Endothelial cell of umbilical vein (primary cell): ENCODE measurements around the gene NKX1-1. TPM values are rescaled to one million over a fixed set of nuclear protein-coding genes. Genes with fewer than 3 reads are reported as not detected.

Source experiments
- BruUV-seq: library from RNA; stranded (reverse); fragments of 400-500 nt; replicated peaks from 2 replicates; lab custom pipeline; 2021; lab: Mats Ljungman, UMichigan
- CTCF ChIA-PET: fragments of 300-600, 350-600 bp; sonication (Branson Sonifier 250); formaldehyde crosslinking; loops from one replicate; lab custom pipeline; 2021; ENCODE audit warnings: antibody characterized with exemption, inconsistent platforms; lab: Charles Lee
- POLR2A ChIA-PET: fragments of 300-600, 350-600 bp; sonication (Branson Sonifier 250); formaldehyde crosslinking; loops from one replicate; lab custom pipeline; 2021; ENCODE audit warnings: antibody characterized with exemption, inconsistent platforms; lab: Charles Lee
- DNase-seq: peaks from one replicate; pipeline ENCODE4 v3.0.0-alpha.2; 2011; ENCODE audit warnings: low read depth, low spot score
- FAIRE-seq: peaks from 2 replicates; lab custom pipeline; 2011; peaks lifted over from hg19 to GRCh38; lab: Jason Lieb, UNC
- H2AFZ ChIP-seq: 2 replicates; pipeline ENCODE4 v1.6.0; 2012; ENCODE audit warnings: low read depth, low read length, control low read depth, inconsistent platforms
- H3K27ac ChIP-seq: 2 replicates; pipeline ENCODE4 v1.5.1; 2011; ENCODE audit warnings: low read depth, mild to moderate bottlenecking, control low read depth, low read length, moderate library complexity; ENCODE audit not compliant: insufficient read depth
- H3K27me3 ChIP-seq, 2 experiments: 2 replicates each; pipeline versions ENCODE4 v1.6.0 to v1.6.1; 2011; ENCODE audit warnings: low read length in 2 of 2, mixed read lengths in 1 of 2; ENCODE audit not compliant: control insufficient read depth in 2 of 2, insufficient read depth in 2 of 2
- H3K36me3 ChIP-seq, 2 experiments: 2 replicates in 1 of 2; 3 replicates in 1 of 2; pipeline ENCODE4 v1.5.1; 2011; ENCODE audit warnings: low read length in 2 of 2, mild to moderate bottlenecking in 1 of 2, moderate library complexity in 1 of 2; ENCODE audit not compliant: control insufficient read depth in 2 of 2, insufficient read depth in 2 of 2; ENCODE audit errors: extremely low read depth in 1 of 2
- H3K4me1 ChIP-seq: 3 replicates; pipeline ENCODE4 v1.5.1; 2011; ENCODE audit warnings: mild to moderate bottlenecking, low read length; ENCODE audit not compliant: control insufficient read depth, insufficient read depth; ENCODE audit errors: extremely low read depth
- H3K4me2 ChIP-seq: 2 replicates; pipeline ENCODE4 v1.6.1; 2011; ENCODE audit warnings: low read length, control low read depth, mixed read lengths; ENCODE audit not compliant: insufficient read depth
- H3K4me3 ChIP-seq, 3 experiments: fragments of 200-600 bp in 1 of 3; sonication (generic), shearing (Covaris generic) in 1 of 3; replicated peaks in 1 of 3; 2 replicates each; pipeline ENCODE4 v1.5.1; 2011 to 2016; ENCODE audit warnings: control low read depth in 3 of 3, low read length in 3 of 3, mild to moderate bottlenecking in 2 of 3, inconsistent platforms in 1 of 3, low read depth in 1 of 3, moderate library complexity in 1 of 3; ENCODE audit not compliant: insufficient read depth in 1 of 3
- H3K79me2 ChIP-seq: 2 replicates; pipeline ENCODE4 v1.6.0; 2012; ENCODE audit warnings: low read length, inconsistent platforms; ENCODE audit not compliant: control insufficient read depth, insufficient read depth
- H3K9ac ChIP-seq: replicated peaks from 2 replicates; pipeline ENCODE3; 2011; ENCODE audit warnings: low read length, control low read depth; ENCODE audit not compliant: insufficient read depth; ENCODE audit errors: extremely low read depth
- H3K9me1 ChIP-seq: replicated peaks from 3 replicates; pipeline ENCODE4 v1.6.0; 2011; ENCODE audit warnings: mild to moderate bottlenecking, low read length; ENCODE audit not compliant: control insufficient read depth, insufficient read depth; ENCODE audit errors: extremely low read depth
- H3K9me3 ChIP-seq: replicated peaks from 2 replicates; pipeline ENCODE4 v1.5.1; 2012; ENCODE audit warnings: low read length, inconsistent platforms; ENCODE audit not compliant: control insufficient read depth, insufficient read depth
- H4K20me1 ChIP-seq: replicated peaks from 2 replicates; pipeline ENCODE3; 2011; ENCODE audit warnings: mild to moderate bottlenecking, low read length; ENCODE audit not compliant: control insufficient read depth, insufficient read depth; ENCODE audit errors: extremely low read depth
- EZH2 ChIP-seq: IDR thresholded peaks from 2 replicates; pipeline ENCODE4 v1.6.1; 2012; ENCODE audit warnings: borderline replicate concordance, low read depth, mild to moderate bottlenecking, moderate library complexity, low read length, inconsistent platforms; ENCODE audit not compliant: severe bottlenecking
- FOS ChIP-seq: IDR thresholded peaks from 2 replicates; pipeline ENCODE4 v1.6.1; 2011; ENCODE audit warnings: mild to moderate bottlenecking, low read length, moderate library complexity, borderline replicate concordance; ENCODE audit not compliant: insufficient read depth
- GATA2 ChIP-seq: IDR thresholded peaks from 2 replicates; pipeline ENCODE4 v1.7.0; 2011; ENCODE audit warnings: low read depth, mild to moderate bottlenecking, moderate library complexity, mixed read lengths, low read length; ENCODE audit not compliant: insufficient read length, insufficient read depth
- JUN ChIP-seq: IDR thresholded peaks from 2 replicates; pipeline ENCODE4 v1.6.1; 2011; ENCODE audit warnings: borderline replicate concordance, low read depth; ENCODE audit not compliant: insufficient read length, insufficient read depth
- MYC ChIP-seq: IDR thresholded peaks from one replicate; pipeline ENCODE4 v1.6.1; 2011; ENCODE audit warnings: mild to moderate bottlenecking, low read depth, low read length
- POLR2A ChIP-seq: IDR thresholded peaks from 2 replicates; pipeline ENCODE4 v1.6.1; 2012; ENCODE audit warnings: low read depth, mild to moderate bottlenecking, control low read depth, low read length
- POLR2AphosphoS5 ChIP-seq: IDR thresholded peaks from 2 replicates; pipeline ENCODE4 v1.6.1; 2012; ENCODE audit warnings: low read depth, mild to moderate bottlenecking, control low read depth, low read length, moderate library complexity; ENCODE audit not compliant: insufficient read depth
- dilution Hi-C: fragments of 300-500 bp; cut with MboI; formaldehyde crosslinking; loops from one replicate; pipeline ENCODE4 v1.15.0; 2019; ENCODE audit warnings: low sequenced_read_pairs; ENCODE audit not compliant: extremely low pct_ligation_motif_present
- intact Hi-C: fragments of 100-400 bp; cut with micrococcal nuclease; formaldehyde crosslinking; loops from one replicate; pipeline ENCODE4 v1.10.0; 2022
- polyA plus RNA-seq, 4 experiments: library from polyadenylated mRNA; depleted of rRNA in 3 of 4; stranded (reverse) in 3 of 4; unstranded in 1 of 4; fragments of >200 nt; gene quantifications; 2 replicates each; pipeline versions ENCODE4 v1.2.1 to v1.2.3, GENCODE V29; 2011 to 2012; ENCODE audit warnings: missing spikeins in 1 of 4
- total RNA-seq: library from RNA; stranded (reverse); gene quantifications from 2 replicates; pipeline ENCODE4 v1.2.3, GENCODE V29; 2021
- TF ChIP-seq, protein P1 (sequence below): IDR thresholded peaks from 2 replicates; pipeline ENCODE4 v1.6.1; 2011; ENCODE audit not compliant: insufficient read depth, insufficient read length
- TF ChIP-seq, protein P2 (sequence below), 2 donors: IDR thresholded peaks; 1 replicate in 1 of 2; 2 replicates in 1 of 2; pipeline ENCODE4 v1.5.1; 2011; ENCODE audit warnings: low read length in 2 of 2, mild to moderate bottlenecking in 2 of 2, moderate library complexity in 2 of 2, control low read depth in 1 of 2, inconsistent platforms in 1 of 2, low read depth in 1 of 2; ENCODE audit not compliant: insufficient read depth in 1 of 2; ENCODE audit errors: extremely low read depth in 1 of 2

The NKX1-1 gene
- total and polyA plus RNA-seq, 2 donors (not counting 3 experiments of a cell fraction or from before 2014, with no cell fraction given): not detected

DNA sequence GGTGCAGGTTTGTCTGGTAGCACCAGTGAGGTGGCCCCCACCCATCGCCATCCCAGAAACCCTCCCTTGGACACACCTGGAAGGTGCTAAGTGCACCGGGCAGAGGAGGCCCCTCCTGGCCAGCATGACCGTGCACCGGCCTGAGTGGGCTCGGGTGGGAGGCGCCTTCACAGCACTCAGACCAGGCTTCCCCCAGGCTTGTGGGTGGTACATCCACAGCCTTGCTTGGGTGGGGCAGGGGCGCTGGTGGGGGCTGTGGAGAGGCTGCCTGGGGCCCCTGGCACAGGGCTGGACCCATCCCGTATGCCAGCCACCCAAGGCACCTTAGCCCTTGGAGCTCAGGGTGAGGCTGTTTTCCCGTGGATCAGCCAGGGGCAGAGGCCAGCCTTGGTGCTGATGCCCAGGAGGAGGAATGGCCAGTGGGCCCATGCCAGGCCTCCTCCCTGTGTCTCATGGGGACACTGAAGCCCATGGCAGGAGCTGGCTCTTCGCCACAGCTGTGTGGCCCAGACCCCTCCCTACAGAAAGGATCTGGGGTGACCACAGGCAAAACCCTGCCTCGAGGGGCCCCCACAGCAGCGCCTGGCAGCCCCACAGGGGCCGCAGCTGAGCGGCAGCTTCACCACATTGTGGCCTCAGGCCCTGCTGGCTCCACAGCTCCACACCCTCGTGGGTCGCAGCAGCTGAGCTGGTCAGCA, 21.4 kb downstream of the NKX1-1 start:
- Histone ChIP-seq H2AFZ (no peak overlapping the region), H3K4me1 (no peaks in the 10 kb centered on the region), H3K27me3 (no peaks in the 10 kb centered on the region), H3K4me2 (no peak overlapping the region), H3K9ac (no peak overlapping the region), H3K27ac (no peak overlapping the region), H3K4me3 (no peak overlapping the region), H3K79me2 (no peaks in the 10 kb centered on the region), H3K9me1 (no peaks in the 10 kb centered on the region), H3K36me3 (no peaks in the 10 kb centered on the region), H3K9me3 (no peaks in the 10 kb centered on the region), H4K20me1 (no peaks in the 10 kb centered on the region)
- no peak for TF ChIP-seq EZH2
- TF ChIP-seq, protein P1, sequence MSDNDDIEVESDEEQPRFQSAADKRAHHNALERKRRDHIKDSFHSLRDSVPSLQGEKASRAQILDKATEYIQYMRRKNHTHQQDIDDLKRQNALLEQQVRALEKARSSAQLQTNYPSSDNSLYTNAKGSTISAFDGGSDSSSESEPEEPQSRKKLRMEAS: no peak
- no peak for TF ChIP-seq JUN
- TF ChIP-seq MYC: no peak
- no peak for TF ChIP-seq GATA2
- no peak for TF ChIP-seq FOS
- no peak for TF ChIP-seq POLR2A
- no peak for TF ChIP-seq POLR2AphosphoS5
- TF ChIP-seq, protein P2, sequence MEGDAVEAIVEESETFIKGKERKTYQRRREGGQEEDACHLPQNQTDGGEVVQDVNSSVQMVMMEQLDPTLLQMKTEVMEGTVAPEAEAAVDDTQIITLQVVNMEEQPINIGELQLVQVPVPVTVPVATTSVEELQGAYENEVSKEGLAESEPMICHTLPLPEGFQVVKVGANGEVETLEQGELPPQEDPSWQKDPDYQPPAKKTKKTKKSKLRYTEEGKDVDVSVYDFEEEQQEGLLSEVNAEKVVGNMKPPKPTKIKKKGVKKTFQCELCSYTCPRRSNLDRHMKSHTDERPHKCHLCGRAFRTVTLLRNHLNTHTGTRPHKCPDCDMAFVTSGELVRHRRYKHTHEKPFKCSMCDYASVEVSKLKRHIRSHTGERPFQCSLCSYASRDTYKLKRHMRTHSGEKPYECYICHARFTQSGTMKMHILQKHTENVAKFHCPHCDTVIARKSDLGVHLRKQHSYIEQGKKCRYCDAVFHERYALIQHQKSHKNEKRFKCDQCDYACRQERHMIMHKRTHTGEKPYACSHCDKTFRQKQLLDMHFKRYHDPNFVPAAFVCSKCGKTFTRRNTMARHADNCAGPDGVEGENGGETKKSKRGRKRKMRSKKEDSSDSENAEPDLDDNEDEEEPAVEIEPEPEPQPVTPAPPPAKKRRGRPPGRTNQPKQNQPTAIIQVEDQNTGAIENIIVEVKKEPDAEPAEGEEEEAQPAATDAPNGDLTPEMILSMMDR (IDR thresholded peaks at IDR 0.05; ENCODE audit: extremely low read depth in 1 of 2, insufficient read depth in 1 of 2, low read depth in 1 of 2, low read length in 2 of 2): no peak
- no peak for DNase-seq
- dilution Hi-C loops: no loop called here
- BruUV-seq: no TSS peak
- FAIRE-seq: no peak
- POLR2A ChIA-PET: no interaction called here
- CTCF ChIA-PET: no interaction called here
- intact Hi-C loops: no loop called here
